ENCODE results near the gene XRCC3.

The XRCC3 gene

GRCh38 chr14:103739466-103739792 is 24.2 kb upstream of the XRCC3 start:
- FAIRE-seq (no peak), DNase-seq (ENCODE audit: extremely low spot score, insufficient read length, low read depth) (no peak)

GRCh38 chr14:103738701-103739451 is 23.6 kb upstream of the XRCC3 start:
- DNase-seq (ENCODE audit: extremely low spot score, insufficient read length, low read depth) (no peak), FAIRE-seq (no peak)

- FAIRE-seq: no peak
These were observed 22.9 kb upstream of the XRCC3 start for GRCh38 chr14:103738166-103738565.

GRCh38 chr14:103737432-103738045 is 22.3 kb upstream of the XRCC3 start:
- no peak for FAIRE-seq
- no peak for DNase-seq (ENCODE audit: extremely low spot score, insufficient read length, low read depth)

More at GRCh38 chr14:103738166-103738565, 22.9 kb upstream of the XRCC3 start:
- no peak for DNase-seq (ENCODE audit: extremely low spot score, insufficient read length, low read depth)

GRCh38 chr14:103736546-103737431 is 21.5 kb upstream of the XRCC3 start:
- DNase-seq (ENCODE audit: extremely low spot score, insufficient read length, low read depth) (no peak), FAIRE-seq (no peak)

GRCh38 chr14:103735815-103736545 is 20.7 kb upstream of the XRCC3 start:
- no peak for DNase-seq (ENCODE audit: extremely low spot score, insufficient read length, low read depth)
- FAIRE-seq: no peak

- FAIRE-seq (no peak), DNase-seq (ENCODE audit: extremely low spot score, insufficient read length, low read depth) (no peak)
These were observed 20.2 kb upstream of the XRCC3 start for GRCh38 chr14:103735439-103735814.

- DNase-seq (ENCODE audit: extremely low spot score, insufficient read length, low read depth): no peak
- FAIRE-seq: no peak
These were observed 19.8 kb upstream of the XRCC3 start for GRCh38 chr14:103735022-103735421.

- DNase-seq (ENCODE audit: extremely low spot score, insufficient read length, low read depth): no peak
- FAIRE-seq: no peak
These were observed 19.0 kb upstream of the XRCC3 start for GRCh38 chr14:103734081-103734888.

- no peak for FAIRE-seq
- no peak for DNase-seq (ENCODE audit: extremely low spot score, insufficient read length, low read depth)
These were observed 18.4 kb upstream of the XRCC3 start for GRCh38 chr14:103733651-103734050.

- FAIRE-seq: no peak
- DNase-seq (ENCODE audit: extremely low spot score, insufficient read length, low read depth): no peak
These were observed 17.8 kb upstream of the XRCC3 start for GRCh38 chr14:103732868-103733620.

GRCh38 chr14:103731916-103732867 is 16.9 kb upstream of the XRCC3 start:
- FAIRE-seq: no peak
- no peak for DNase-seq (ENCODE audit: extremely low spot score, insufficient read length, low read depth)

GRCh38 chr14:103731481-103731880 is 16.2 kb upstream of the XRCC3 start:
- no peak for FAIRE-seq

GRCh38 chr14:103730490-103731035 is 15.3 kb upstream of the XRCC3 start:
- no peak for FAIRE-seq
- no peak for DNase-seq (ENCODE audit: extremely low spot score, insufficient read length, low read depth)

More at GRCh38 chr14:103731481-103731880, 16.2 kb upstream of the XRCC3 start:
- no peak for DNase-seq (ENCODE audit: extremely low spot score, insufficient read length, low read depth)

GRCh38 chr14:103729496-103730448 is 14.5 kb upstream of the XRCC3 start:
- no peak for FAIRE-seq
- DNase-seq (ENCODE audit: extremely low spot score, insufficient read length, low read depth): no peak

GRCh38 chr14:103728721-103729120 is 13.5 kb upstream of the XRCC3 start:
- no peak for FAIRE-seq
- DNase-seq (ENCODE audit: extremely low spot score, insufficient read length, low read depth): no peak

All from GM18507 (cell line).